ENCODE results near the gene CLEC1B. TPM values are rescaled to one million over a fixed set of nuclear protein-coding genes. Genes with fewer than 3 reads are reported as not detected.

The CLEC1B gene
- total RNA-seq, 1 experiment from 2014 or later: not detected

GRCh38 chr12:9951026-9951675, 47.8 kb downstream of the CLEC1B start:
- intact Hi-C loops (cut with micrococcal nuclease): no loop called here
- H3K4me2 ChIP-seq (ENCODE audit: low read length): no peak overlapping the region

DNA sequence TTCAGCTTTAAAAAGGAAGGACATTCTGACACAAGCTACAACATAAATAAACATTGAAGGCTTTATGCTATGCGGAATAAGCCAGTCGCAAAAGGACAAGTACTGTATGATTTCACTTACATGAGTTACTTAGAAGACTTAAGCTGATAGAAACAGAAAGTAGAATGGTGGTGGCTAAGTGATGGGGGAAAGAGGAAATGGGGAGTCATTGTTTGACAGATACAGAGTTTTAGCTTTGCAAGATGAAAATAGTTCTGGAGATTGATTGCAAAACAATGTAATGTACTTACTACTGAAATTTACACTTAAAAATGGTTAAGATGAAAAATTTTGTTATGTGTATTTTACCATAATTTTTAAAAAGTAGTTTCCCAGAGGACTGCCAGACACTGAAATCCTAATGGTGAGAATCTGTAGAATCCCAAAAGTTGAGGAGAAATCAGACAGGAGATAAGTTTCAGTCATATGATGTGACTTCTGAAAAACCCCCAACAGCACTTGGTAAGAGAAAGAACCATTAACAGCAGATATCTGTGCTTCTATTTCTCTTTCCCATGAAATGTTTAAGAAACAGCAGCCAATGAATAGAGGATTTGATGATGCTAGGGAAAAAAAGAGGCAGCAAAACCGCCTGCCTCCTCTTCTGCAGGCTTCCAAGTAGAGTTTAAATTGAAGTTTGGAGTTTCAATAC, 50.2 kb downstream of the CLEC1B start:
- H3K4me3 ChIP-seq (replicated peaks in 1 of 2; ENCODE audit: low read depth in 1 of 2, low read length in 2 of 2): no peak overlapping the region
- no peaks in the 10 kb centered on the region for H3K79me2 ChIP-seq (ENCODE audit: insufficient read depth, low read length)
- TF ChIP-seq FOSL1 (IDR thresholded peaks at IDR 0.05; ENCODE audit: low read depth) (no peak), ZFX (IDR thresholded peaks at IDR 0.05) (no peak), YY1 (IDR thresholded peaks at IDR 0.05; ENCODE audit: extremely low read depth, insufficient replicate concordance, low read depth, low read length) (no peak), EZH2 (IDR thresholded peaks at IDR 0.05) (no peak), REST (IDR thresholded peaks at IDR 0.05; ENCODE audit: low read depth) (no peak)
- TF ChIP-seq, protein P1, sequence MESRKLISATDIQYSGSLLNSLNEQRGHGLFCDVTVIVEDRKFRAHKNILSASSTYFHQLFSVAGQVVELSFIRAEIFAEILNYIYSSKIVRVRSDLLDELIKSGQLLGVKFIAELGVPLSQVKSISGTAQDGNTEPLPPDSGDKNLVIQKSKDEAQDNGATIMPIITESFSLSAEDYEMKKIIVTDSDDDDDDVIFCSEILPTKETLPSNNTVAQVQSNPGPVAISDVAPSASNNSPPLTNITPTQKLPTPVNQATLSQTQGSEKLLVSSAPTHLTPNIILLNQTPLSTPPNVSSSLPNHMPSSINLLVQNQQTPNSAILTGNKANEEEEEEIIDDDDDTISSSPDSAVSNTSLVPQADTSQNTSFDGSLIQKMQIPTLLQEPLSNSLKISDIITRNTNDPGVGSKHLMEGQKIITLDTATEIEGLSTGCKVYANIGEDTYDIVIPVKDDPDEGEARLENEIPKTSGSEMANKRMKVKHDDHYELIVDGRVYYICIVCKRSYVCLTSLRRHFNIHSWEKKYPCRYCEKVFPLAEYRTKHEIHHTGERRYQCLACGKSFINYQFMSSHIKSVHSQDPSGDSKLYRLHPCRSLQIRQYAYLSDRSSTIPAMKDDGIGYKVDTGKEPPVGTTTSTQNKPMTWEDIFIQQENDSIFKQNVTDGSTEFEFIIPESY (IDR thresholded peaks at IDR 0.05; ENCODE audit: extremely low read depth, insufficient replicate concordance, low read length): no peak
- H3K9ac ChIP-seq (ENCODE audit: low read length): no peak overlapping the region
- no peaks in the 10 kb centered on the region for H4K20me1 ChIP-seq (ENCODE audit: insufficient read depth)
- no peak for DNase-seq (ENCODE audit: low read depth, low spot score)
- intact Hi-C loops (cut with micrococcal nuclease): no loop called here
- H2AFZ ChIP-seq (ENCODE audit: low read depth, low read length, poor library complexity, severe bottlenecking): no peak overlapping the region
- H3K27me3 ChIP-seq (ENCODE audit: insufficient read depth, low read length): peaks cover 56% of the 10 kb centered on the region
- H3K9me2 ChIP-seq (ENCODE audit: insufficient read depth): no peaks in the 10 kb centered on the region
- H3K4me1 ChIP-seq (ENCODE audit: control insufficient read depth in 1 of 2, insufficient read depth in 2 of 2, low read length in 2 of 2): no peaks in the 10 kb centered on the region
- no peak overlapping the region for H3K27ac ChIP-seq (ENCODE audit: low read depth, low read length)
- no peaks in the 10 kb centered on the region for H3K9me3 ChIP-seq (ENCODE audit: control insufficient read depth in 1 of 2, insufficient read depth in 1 of 2, low read depth in 1 of 2, low read length in 2 of 2)
- H3K36me3 ChIP-seq (ENCODE audit: control insufficient read depth in 1 of 2, insufficient read depth in 2 of 2, low read length in 2 of 2): no peaks in the 10 kb centered on the region
- ATAC-seq: no peak
- no peak overlapping the region for H3K4me2 ChIP-seq (ENCODE audit: low read length)
- no TSS peak for BruUV-seq (replicated peaks)
- CTCF ChIA-PET: no interaction called here
- POLR2A ChIA-PET: no interaction called here
- RAD21 ChIA-PET (ENCODE audit: low non-redundant PET in 1 of 2, low total read pairs in 2 of 2, uncharacterized antibody in 2 of 2, unreplicated experiment in 2 of 2): no interaction called here

More at GRCh38 chr12:9951026-9951675, 47.8 kb downstream of the CLEC1B start:
- ATAC-seq (no peak), DNase-seq (ENCODE audit: low read depth, low spot score) (no peak)
- no peak overlapping the region for H2AFZ ChIP-seq (ENCODE audit: low read depth, low read length, poor library complexity, severe bottlenecking)
- no peaks in the 10 kb centered on the region for H3K9me3 ChIP-seq (ENCODE audit: control insufficient read depth in 1 of 2, insufficient read depth in 1 of 2, low read depth in 1 of 2, low read length in 2 of 2)
- CTCF ChIA-PET: interaction anchor here (1.2 kb wide), 1 partner anchor 11 kb away, joined by 6 read pairs; no protein-coding TSS in a partner anchor
- H3K9me2 ChIP-seq (ENCODE audit: insufficient read depth): no peaks in the 10 kb centered on the region
- no peaks in the 10 kb centered on the region for H3K4me1 ChIP-seq (ENCODE audit: control insufficient read depth in 1 of 2, insufficient read depth in 2 of 2, low read length in 2 of 2)
- H4K20me1 ChIP-seq (ENCODE audit: insufficient read depth): no peaks in the 10 kb centered on the region
- RAD21 ChIA-PET (ENCODE audit: low non-redundant PET in 1 of 2, low total read pairs in 2 of 2, uncharacterized antibody in 2 of 2, unreplicated experiment in 2 of 2): no interaction called here
- TF ChIP-seq YY1 (IDR thresholded peaks at IDR 0.05; ENCODE audit: extremely low read depth, insufficient replicate concordance, low read depth, low read length): no peak
- TF ChIP-seq CEBPB (IDR thresholded peaks at IDR 0.05; ENCODE audit: low read depth): no peak
- TF ChIP-seq JUND (IDR thresholded peaks at IDR 0.05): no peak
- H3K79me2 ChIP-seq (ENCODE audit: insufficient read depth, low read length): no peaks in the 10 kb centered on the region
- H3K4me3 ChIP-seq (replicated peaks in 1 of 2; ENCODE audit: low read depth in 1 of 2, low read length in 2 of 2): no peak overlapping the region
- BruUV-seq (replicated peaks): no TSS peak
- no peaks in the 10 kb centered on the region for H3K36me3 ChIP-seq (ENCODE audit: control insufficient read depth in 1 of 2, insufficient read depth in 2 of 2, low read length in 2 of 2)
- H3K9ac ChIP-seq (ENCODE audit: low read length): no peak overlapping the region
- H3K27me3 ChIP-seq (ENCODE audit: insufficient read depth, low read length): peaks cover 53% of the 10 kb centered on the region
- H3K27ac ChIP-seq (ENCODE audit: low read depth, low read length): no peak overlapping the region
- POLR2A ChIA-PET: no interaction called here

Data from HCT116 (cell line).